Uterus (tissue), 4 donors: Measurements from ENCODE around the gene RPP38. TPM values are rescaled to one million over a fixed set of nuclear protein-coding genes. Genes with fewer than 3 reads are reported as not detected.

Source experiments
- DNase-seq, 2 donors: peaks; one replicate each; pipeline ENCODE4 v3.0.0-alpha.2; 2019 to 2020
- H3K27ac ChIP-seq, 2 donors: fragments of 200-600 bp; sonication (generic); 1 replicate in 1 of 2; 2 replicates in 1 of 2; pipeline ENCODE4 v1.5.1; 2016 to 2018
- H3K27me3 ChIP-seq, 2 donors: fragments of 200-600 bp; sonication (generic); one replicate each; pipeline ENCODE4 v1.5.1; 2018 to 2019; ENCODE audit warnings: control low read depth in 1 of 2
- H3K36me3 ChIP-seq, 2 donors: fragments of 200-600 bp; sonication (generic); one replicate each; pipeline ENCODE4 v1.5.1; 2019; ENCODE audit warnings: control low read depth in 1 of 2
- H3K4me1 ChIP-seq, 2 donors: fragments of 200-600 bp; sonication (generic); one replicate each; pipeline ENCODE4 v1.5.1; 2018 to 2019; ENCODE audit warnings: control low read depth in 1 of 2
- H3K4me3 ChIP-seq, 2 donors: fragments of 200-600 bp; sonication (generic); 1 replicate in 1 of 2; 2 replicates in 1 of 2; pipeline ENCODE4 v1.5.1; 2018 to 2019; ENCODE audit warnings: mild to moderate bottlenecking in 1 of 2
- H3K9me3 ChIP-seq, 2 donors: fragments of 200-600 bp; sonication (generic); one replicate each; pipeline ENCODE4 v1.5.1; 2019; ENCODE audit warnings: control low read depth in 1 of 2
- CTCF ChIP-seq, 4 experiments: fragments of 200-600 bp in 2 of 4; fragments of 450-650 bp in 2 of 4; sonication (generic) in 2 of 4; IDR thresholded peaks; one replicate each; pipeline ENCODE4 v1.5.1; 2016 to 2019; ENCODE audit warnings: antibody characterized with exemption in 4 of 4, mild to moderate bottlenecking in 2 of 4, moderate library complexity in 1 of 4
- POLR2A ChIP-seq, 2 donors: fragments of 450-650 bp; IDR thresholded peaks; one replicate each; pipeline ENCODE4 v1.6.1; 2016; ENCODE audit warnings: antibody characterized with exemption in 2 of 2, mild to moderate bottlenecking in 1 of 2, moderate library complexity in 1 of 2
- intact Hi-C: fragments of 100-400 bp; cut with DNase I; formaldehyde crosslinking; loops from one replicate; pipeline ENCODE4 v1.15.1; 2023; ENCODE audit warnings: low total_unique reads
- total RNA-seq, 4 donors: library from RNA; depleted of rRNA in 3 of 4; stranded (reverse); fragments of >200 nt in 3 of 4; gene quantifications; one replicate each; pipeline versions ENCODE4 v1.1.0 to v1.2.4, GENCODE V29; 2014 to 2023
- donor health status: DM: yes; HTN: yes; CAD: no.

The RPP38 gene
- total RNA-seq, 4 donors from 2014 or later, result 0.29 to 17.4 (median 9.2) TPM

- no peak overlapping the region for H3K4me3 ChIP-seq
- intact Hi-C loops, result loop anchor here (10.0 kb wide), 1 partner anchor 152 kb away; the partner anchor contains the start of genes DCLRE1C and MEIG1
- no peaks in the 10 kb centered on the region for H3K27me3 ChIP-seq
- no peak overlapping the region for H3K27ac ChIP-seq
- no peaks in the 10 kb centered on the region for H3K36me3 ChIP-seq
- no peaks in the 10 kb centered on the region for H3K4me1 ChIP-seq
- TF ChIP-seq CTCF (IDR thresholded peaks at IDR 0.05) (peak; percentile 60 to 74 (median 72)), POLR2A (IDR thresholded peaks at IDR 0.05) (no peak)
- peak; percentile 50 to 52 for DNase-seq
- no peaks in the 10 kb centered on the region for H3K9me3 ChIP-seq
Observed at GRCh38 chr10:15106352-15107013, 9.3 kb downstream of the RPP38 start.

- no peaks in the 10 kb centered on the region for H3K4me1 ChIP-seq
- DNase-seq, result no peak
- H3K27ac ChIP-seq, result no peak overlapping the region
- no peaks in the 10 kb centered on the region for H3K36me3 ChIP-seq
- no peak overlapping the region for H3K4me3 ChIP-seq
- H3K9me3 ChIP-seq, result no peaks in the 10 kb centered on the region
- TF ChIP-seq POLR2A (IDR thresholded peaks at IDR 0.05), result no peak
- no peak for TF ChIP-seq CTCF (IDR thresholded peaks at IDR 0.05)
- intact Hi-C loops, result no loop called here
- H3K27me3 ChIP-seq, result no peaks in the 10 kb centered on the region
Observed at GRCh38 chr10:15112657-15113056, 15.5 kb downstream of the RPP38 start.

GRCh38 chr10:15113766-15114165, 16.6 kb downstream of the RPP38 start:
- TF ChIP-seq CTCF (IDR thresholded peaks at IDR 0.05) (no peak), POLR2A (IDR thresholded peaks at IDR 0.05) (no peak)
- Histone ChIP-seq H3K4me3 (no peak overlapping the region), H3K36me3 (no peaks in the 10 kb centered on the region), H3K9me3 (no peaks in the 10 kb centered on the region), H3K27me3 (no peaks in the 10 kb centered on the region), H3K4me1 (no peaks in the 10 kb centered on the region), H3K27ac (no peak overlapping the region)
- intact Hi-C loops, result no loop called here
- DNase-seq, result no peak

- H3K27ac ChIP-seq, result no peak overlapping the region
- TF ChIP-seq POLR2A (IDR thresholded peaks at IDR 0.05), result no peak
- no peak for TF ChIP-seq CTCF (IDR thresholded peaks at IDR 0.05)
- DNase-seq, result no peak
Observed at GRCh38 chr10:15116225-15116624, 19.1 kb downstream of the RPP38 start.

GRCh38 chr10:15118615-15119014, 21.5 kb downstream of the RPP38 start:
- Histone ChIP-seq H3K36me3 (no peaks in the 10 kb centered on the region), H3K27me3 (no peaks in the 10 kb centered on the region), H3K9me3 (no peaks in the 10 kb centered on the region), H3K4me3 (no peak overlapping the region), H3K4me1 (no peaks in the 10 kb centered on the region), H3K27ac (no peak overlapping the region)
- intact Hi-C loops, result no loop called here
- TF ChIP-seq CTCF (IDR thresholded peaks at IDR 0.05) (no peak), POLR2A (IDR thresholded peaks at IDR 0.05) (no peak)
- no peak for DNase-seq

More at GRCh38 chr10:15116225-15116624, 19.1 kb downstream of the RPP38 start:
- intact Hi-C loops, result no loop called here
- Histone ChIP-seq H3K36me3 (no peaks in the 10 kb centered on the region), H3K27me3 (no peaks in the 10 kb centered on the region), H3K9me3 (no peaks in the 10 kb centered on the region), H3K4me1 (no peaks in the 10 kb centered on the region), H3K4me3 (no peak overlapping the region)
